ENCODE results near the gene KASH5.

GRCh38 chr19:49459388-49459787 lies 71.3 kb downstream of the KASH5 start:
- TF ChIP-seq, protein P1, sequence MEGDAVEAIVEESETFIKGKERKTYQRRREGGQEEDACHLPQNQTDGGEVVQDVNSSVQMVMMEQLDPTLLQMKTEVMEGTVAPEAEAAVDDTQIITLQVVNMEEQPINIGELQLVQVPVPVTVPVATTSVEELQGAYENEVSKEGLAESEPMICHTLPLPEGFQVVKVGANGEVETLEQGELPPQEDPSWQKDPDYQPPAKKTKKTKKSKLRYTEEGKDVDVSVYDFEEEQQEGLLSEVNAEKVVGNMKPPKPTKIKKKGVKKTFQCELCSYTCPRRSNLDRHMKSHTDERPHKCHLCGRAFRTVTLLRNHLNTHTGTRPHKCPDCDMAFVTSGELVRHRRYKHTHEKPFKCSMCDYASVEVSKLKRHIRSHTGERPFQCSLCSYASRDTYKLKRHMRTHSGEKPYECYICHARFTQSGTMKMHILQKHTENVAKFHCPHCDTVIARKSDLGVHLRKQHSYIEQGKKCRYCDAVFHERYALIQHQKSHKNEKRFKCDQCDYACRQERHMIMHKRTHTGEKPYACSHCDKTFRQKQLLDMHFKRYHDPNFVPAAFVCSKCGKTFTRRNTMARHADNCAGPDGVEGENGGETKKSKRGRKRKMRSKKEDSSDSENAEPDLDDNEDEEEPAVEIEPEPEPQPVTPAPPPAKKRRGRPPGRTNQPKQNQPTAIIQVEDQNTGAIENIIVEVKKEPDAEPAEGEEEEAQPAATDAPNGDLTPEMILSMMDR (IDR thresholded peaks at IDR 0.05; ENCODE audit: low read depth, low read length, poor library complexity, severe bottlenecking) = no peak
- no peak for TF ChIP-seq EZH2phosphoT487 (IDR thresholded peaks at IDR 0.05; ENCODE audit: borderline replicate concordance, low read length)

Measured in DOHH2 (cell line).